ENCODE measurements around the gene LUZP4.
"Not testable (repeated sequence)": the region's sequence is repeated elsewhere in the genome, so short reads cannot be mapped to it uniquely, and the experiment has no call there.

Gene LUZP4

GRCh38 chrX:115344885-115345614 lies 55.5 kb downstream of the LUZP4 start:
- Histone ChIP-seq H3K36me3 (ENCODE audit: low read length) (no peaks in the 10 kb centered on the region), H3K4me3 (ENCODE audit: insufficient read depth, low read length, poor library complexity, severe bottlenecking) (no peak overlapping the region), H3K4me2 (ENCODE audit: low read depth, low read length, poor library complexity, severe bottlenecking) (no peak overlapping the region), H3K9me3 (ENCODE audit: insufficient read depth, low read length) (no peaks in the 10 kb centered on the region), H3K27ac (ENCODE audit: low read depth, low read length) (no peak overlapping the region), H4K20me1 (ENCODE audit: low read depth, low read length) (no peaks in the 10 kb centered on the region), H3F3A (ENCODE audit: insufficient read depth) (no peaks in the 10 kb centered on the region), H3K79me2 (ENCODE audit: insufficient read depth, low read length) (no peaks in the 10 kb centered on the region), H3K27me3 (ENCODE audit: low read length) (no peaks in the 10 kb centered on the region), H3K9ac (ENCODE audit: low read length) (no peak overlapping the region), H3K9me2 (replicated peaks; ENCODE audit: insufficient read depth, low read length) (no peaks in the 10 kb centered on the region), H2AFZ (ENCODE audit: low read depth, low read length, severe bottlenecking) (no peak overlapping the region)
- no peak for TF ChIP-seq CTCF (IDR thresholded peaks at IDR 0.05; ENCODE audit: insufficient read depth, low read length, poor library complexity, severe bottlenecking)
- TF ChIP-seq EZH2phosphoT487 (conservative IDR thresholded peaks at IDR 0.05; ENCODE audit: low read length) = no peak

GRCh38 chrX:115345615-115346014 lies 56.1 kb downstream of the LUZP4 start:
- no peak overlapping the region for H3K9ac ChIP-seq (ENCODE audit: low read length)
- no peaks in the 10 kb centered on the region for H3K9me3 ChIP-seq (ENCODE audit: insufficient read depth, low read length)
- H3K4me2 ChIP-seq (ENCODE audit: low read depth, low read length, poor library complexity, severe bottlenecking) = no peak overlapping the region
- no peaks in the 10 kb centered on the region for H3K27me3 ChIP-seq (ENCODE audit: low read length)
- H2AFZ ChIP-seq (ENCODE audit: low read depth, low read length, severe bottlenecking) = no peak overlapping the region
- no peaks in the 10 kb centered on the region for H3F3A ChIP-seq (ENCODE audit: insufficient read depth)
- no peak overlapping the region for H3K27ac ChIP-seq (ENCODE audit: low read depth, low read length)
- no peaks in the 10 kb centered on the region for H3K9me2 ChIP-seq (replicated peaks; ENCODE audit: insufficient read depth, low read length)
- H4K20me1 ChIP-seq (ENCODE audit: low read depth, low read length) = no peaks in the 10 kb centered on the region
- TF ChIP-seq CTCF (IDR thresholded peaks at IDR 0.05; ENCODE audit: insufficient read depth, low read length, poor library complexity, severe bottlenecking) (no peak), EZH2phosphoT487 (conservative IDR thresholded peaks at IDR 0.05; ENCODE audit: low read length) (no peak)
- H3K36me3 ChIP-seq (ENCODE audit: low read length) = no peaks in the 10 kb centered on the region
- no peak overlapping the region for H3K4me3 ChIP-seq (ENCODE audit: insufficient read depth, low read length, poor library complexity, severe bottlenecking)
- H3K79me2 ChIP-seq (ENCODE audit: insufficient read depth, low read length) = no peaks in the 10 kb centered on the region

- H3K27ac ChIP-seq (ENCODE audit: low read depth, low read length); H3K79me2 ChIP-seq (ENCODE audit: insufficient read depth, low read length); H3K9me2 ChIP-seq (replicated peaks; ENCODE audit: insufficient read depth, low read length); H3K4me3 ChIP-seq (ENCODE audit: insufficient read depth, low read length, poor library complexity, severe bottlenecking); H3K9me3 ChIP-seq (ENCODE audit: insufficient read depth, low read length); H3K4me2 ChIP-seq (ENCODE audit: low read depth, low read length, poor library complexity, severe bottlenecking); H3K27me3 ChIP-seq (ENCODE audit: low read length); H2AFZ ChIP-seq (ENCODE audit: low read depth, low read length, severe bottlenecking); H4K20me1 ChIP-seq (ENCODE audit: low read depth, low read length); H3K36me3 ChIP-seq (ENCODE audit: low read length); H3K9ac ChIP-seq (ENCODE audit: low read length); H3F3A ChIP-seq (ENCODE audit: insufficient read depth): not testable (repeated sequence)
Measured at GRCh38 chrX:115346738-115347137, 57.2 kb downstream of the LUZP4 start.

DNA sequence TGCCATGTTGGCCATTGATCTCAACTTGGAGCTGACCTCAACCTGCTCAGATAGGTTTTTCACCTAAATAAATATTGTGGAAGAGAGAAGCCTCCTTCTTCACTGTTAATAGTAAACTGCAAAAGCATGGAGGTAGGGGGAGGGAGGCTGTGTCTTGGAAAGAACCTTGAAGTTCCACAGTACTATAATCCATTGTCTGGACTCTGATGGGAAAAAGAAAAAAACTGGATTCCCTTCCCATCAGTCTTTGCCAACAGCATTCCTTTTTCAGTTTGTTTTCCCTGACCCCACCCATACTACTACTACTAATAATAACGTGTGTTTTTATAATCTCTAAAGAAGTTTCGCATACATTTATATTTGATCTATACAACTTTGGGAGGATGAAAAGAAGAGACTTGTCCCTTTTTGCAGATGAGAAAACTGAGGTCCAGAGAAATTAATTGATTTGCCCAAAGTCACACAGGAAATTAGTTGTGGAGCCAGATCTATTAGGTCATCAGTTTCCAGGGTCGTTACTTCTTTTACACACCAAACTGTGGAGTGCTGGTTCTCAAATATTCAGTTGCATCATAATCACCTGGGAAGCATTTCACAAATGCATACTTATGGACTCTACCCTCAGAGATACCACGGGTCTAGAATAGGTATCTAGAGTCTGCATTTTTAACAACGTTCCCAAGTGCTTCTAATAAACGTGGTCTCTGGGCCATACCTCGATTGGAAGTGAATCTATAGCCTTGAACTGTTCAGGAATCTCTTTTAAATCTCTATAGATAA lies 59.1 kb downstream of the LUZP4 start:
- H4K20me1 ChIP-seq (ENCODE audit: low read depth, low read length) = no peaks in the 10 kb centered on the region
- no peaks in the 10 kb centered on the region for H3K9me2 ChIP-seq (replicated peaks; ENCODE audit: insufficient read depth, low read length)
- H3K9ac ChIP-seq (ENCODE audit: low read length) = no peak overlapping the region
- no peaks in the 10 kb centered on the region for H3K9me3 ChIP-seq (ENCODE audit: insufficient read depth, low read length)
- H3K4me2 ChIP-seq (ENCODE audit: low read depth, low read length, poor library complexity, severe bottlenecking) = no peak overlapping the region
- TF ChIP-seq EZH2phosphoT487 (conservative IDR thresholded peaks at IDR 0.05; ENCODE audit: low read length) (no peak), CTCF (IDR thresholded peaks at IDR 0.05; ENCODE audit: insufficient read depth, low read length, poor library complexity, severe bottlenecking) (no peak)
- H3K4me3 ChIP-seq (ENCODE audit: insufficient read depth, low read length, poor library complexity, severe bottlenecking) = no peak overlapping the region
- no peaks in the 10 kb centered on the region for H3K79me2 ChIP-seq (ENCODE audit: insufficient read depth, low read length)
- H3F3A ChIP-seq (ENCODE audit: insufficient read depth) = no peaks in the 10 kb centered on the region
- no peaks in the 10 kb centered on the region for H3K27me3 ChIP-seq (ENCODE audit: low read length)
- H3K27ac ChIP-seq (ENCODE audit: low read depth, low read length) = no peak overlapping the region
- no peaks in the 10 kb centered on the region for H3K36me3 ChIP-seq (ENCODE audit: low read length)
- H2AFZ ChIP-seq (ENCODE audit: low read depth, low read length, severe bottlenecking) = no peak overlapping the region

All from SU-DHL-6 (cell line).